Spleen (tissue), 11 donors: ENCODE results near the gene IGSF6. TPM values are rescaled to one million over a fixed set of nuclear protein-coding genes. Genes with fewer than 3 reads are reported as not detected.

Experiments
- DNase-seq: peaks from one replicate; pipeline ENCODE4 v3.0.0-alpha.2; 2020
- H3K27ac ChIP-seq, 8 donors: fragments of 200-600 bp; sonication (generic) in 7 of 8; 1 replicate in 4 of 8; 2 replicates in 4 of 8; pipeline versions ENCODE4 v1.5.0 to v1.8.0; 2016 to 2021; ENCODE audit warnings: inconsistent platforms in 4 of 8, mild to moderate bottlenecking in 4 of 8, moderate library complexity in 1 of 8
- H3K27me3 ChIP-seq, 7 donors: fragments of 200-600 bp; sonication (generic) in 6 of 7; replicated peaks in 1 of 7; 1 replicate in 4 of 7; 2 replicates in 3 of 7; pipeline versions ENCODE4 v1.5.0 to v1.8.0; 2016 to 2021; ENCODE audit warnings: inconsistent platforms in 3 of 7, mild to moderate bottlenecking in 1 of 7
- H3K36me3 ChIP-seq, 6 donors: fragments of 200-600 bp; sonication (generic) in 5 of 6; 1 replicate in 4 of 6; 2 replicates in 2 of 6; pipeline versions ENCODE4 v1.5.0 to v1.8.0; 2016 to 2021; ENCODE audit warnings: inconsistent platforms in 2 of 6
- H3K4me1 ChIP-seq, 6 donors: fragments of 200-600 bp; sonication (generic) in 5 of 6; 1 replicate in 3 of 6; 2 replicates in 3 of 6; pipeline versions ENCODE4 v1.5.0 to v1.8.0; 2016 to 2021; ENCODE audit warnings: inconsistent platforms in 3 of 6
- H3K4me3 ChIP-seq, 8 donors: fragments of 200-600 bp; sonication (generic) in 7 of 8; 1 replicate in 4 of 8; 2 replicates in 4 of 8; pipeline versions ENCODE4 v1.5.0 to v1.8.0; 2016 to 2021; ENCODE audit warnings: inconsistent platforms in 4 of 8, mild to moderate bottlenecking in 4 of 8, moderate library complexity in 2 of 8
- H3K9me3 ChIP-seq, 8 donors: fragments of 200-600 bp; sonication (generic) in 7 of 8; 1 replicate in 4 of 8; 2 replicates in 4 of 8; pipeline versions ENCODE4 v1.5.0 to v1.8.0; 2016 to 2021; ENCODE audit warnings: inconsistent platforms in 4 of 8
- CTCF ChIP-seq, 11 experiments: fragments of 200-600 bp in 7 of 11; fragments of 450-650 bp in 4 of 11; sonication (generic) in 4 of 11; IDR thresholded peaks in 8 of 11; conservative IDR thresholded peaks in 3 of 11; 1 replicate in 7 of 11; 2 replicates in 4 of 11; pipeline versions ENCODE4 v1.4.0 to v1.8.0; 2016 to 2021; ENCODE audit warnings: antibody characterized with exemption in 11 of 11, inconsistent platforms in 4 of 11, mild to moderate bottlenecking in 1 of 11
- POLR2A ChIP-seq, 3 donors: fragments of 450-650 bp; IDR thresholded peaks; one replicate each; pipeline ENCODE4 v1.5.1; 2017; ENCODE audit warnings: antibody characterized with exemption in 3 of 3, mild to moderate bottlenecking in 1 of 3
- POLR2AphosphoS5 ChIP-seq, 3 donors: sonication (generic); formaldehyde crosslinking; IDR thresholded peaks; one replicate each; pipeline ENCODE4 v1.5.1; 2017; ENCODE audit warnings: antibody characterized with exemption in 3 of 3
- WGBS, 5 donors: extraction: QIAGEN DNeasy Blood & Tissue Kit in 3 of 5; methylation state at CpG; one replicate each; pipeline versions ENCODE4 v1.1.5 to v1.1.7; 2013 to 2018; 5-methylcytosine and 5-hydroxymethylcytosine counted together
- intact Hi-C: fragments of 100-400 bp; cut with DNase I; formaldehyde crosslinking; loops from one replicate; pipeline ENCODE4 v1.15.0; 2023; ENCODE audit warnings: low total_unique reads
- polyA plus RNA-seq, 3 donors: library from polyadenylated mRNA; stranded (reverse); fragments of 200-250 nt; gene quantifications; one replicate each; pipeline ENCODE4 v1.2.1, GENCODE V29; 2013
- total RNA-seq, 7 donors: library from RNA; depleted of rRNA in 3 of 7; stranded (reverse); fragments of >200 nt in 3 of 7; fragmentation: NEBNext Ultra II Directional in 4 of 7; extraction: Animal tissue kit (Norgen Biotek cat#: 25700) in 4 of 7; gene quantifications; one replicate each; pipeline versions ENCODE4 v1.1.0 to v1.2.1, GENCODE V29; 2016 to 2021
- donor health status: healthy with polysubstance abuse.
- donor health status: DM: no; HTN: no; CAD: no; lungs with moderate emphysema.
- donor health status: DM: no; HTN: no; CAD: no.
- donor health status: Bipolar disorder and iron deficiency.
- donor health status: healthy.
- donor health status: DM: no; HTN: no; CAD: no.
- donor health status: DM: yes; HTN: yes; CAD: no.

Gene IGSF6
- total and polyA plus RNA-seq, 10 donors, result 15.5 to 134 (median 60.7) TPM

- H3K27me3 ChIP-seq, result no peaks in the 10 kb centered on the region
- H3K4me3 ChIP-seq, result no peak overlapping the region
- H3K4me1 ChIP-seq, result peaks cover 6 to 99% (median 48%) of the 10 kb centered on the region in 6 donors
- H3K9me3 ChIP-seq, result no peaks in the 10 kb centered on the region
- WGBS, 5 donors, result 90 to 96% (median 92%) methylated on average over 5 of the region's 5 CpGs
- no peak for DNase-seq
- no peak for TF ChIP-seq POLR2AphosphoS5 (IDR thresholded peaks at IDR 0.05)
- no peak for TF ChIP-seq POLR2A (IDR thresholded peaks at IDR 0.05)
- TF ChIP-seq CTCF (IDR thresholded peaks at IDR 0.05 in 8 of 11, conservative IDR thresholded peaks at IDR 0.05 in 3 of 11), result no peak
- H3K36me3 ChIP-seq, result peaks cover 0 to 68% (median 14%) of the 10 kb centered on the region in 6 donors
- intact Hi-C loops, result no loop called here
- no peak overlapping the region for H3K27ac ChIP-seq
Observed at GRCh38 chr16:21618281-21618680, 34.1 kb downstream of the IGSF6 start.

- H3K27ac ChIP-seq, result peak overlapping the region in 1 of 8 donors; percentile 28
- H3K4me1 ChIP-seq, result peaks cover 8 to 100% (median 49%) of the 10 kb centered on the region in 6 donors
- H3K27me3 ChIP-seq, result no peaks in the 10 kb centered on the region
- DNase-seq, result no peak
- peaks cover 0 to 75% (median 14%) of the 10 kb centered on the region in 6 donors for H3K36me3 ChIP-seq
- TF ChIP-seq POLR2A (IDR thresholded peaks at IDR 0.05), result no peak
- no peak for TF ChIP-seq POLR2AphosphoS5 (IDR thresholded peaks at IDR 0.05)
- no peak for TF ChIP-seq CTCF (IDR thresholded peaks at IDR 0.05 in 8 of 11, conservative IDR thresholded peaks at IDR 0.05 in 3 of 11)
- no peak overlapping the region for H3K4me3 ChIP-seq
- WGBS, 5 donors, result 70 to 95% (median 90%) methylated on average over 3 of the region's 3 CpGs
- no peaks in the 10 kb centered on the region for H3K9me3 ChIP-seq
- intact Hi-C loops, result no loop called here
Observed at GRCh38 chr16:21617607-21618006, 34.8 kb downstream of the IGSF6 start.

GRCh38 chr16:21614896-21615295 lies 37.5 kb downstream of the IGSF6 start:
- Histone ChIP-seq H3K4me1 (peaks cover 16 to 100% (median 61%) of the 10 kb centered on the region in 6 donors), H3K36me3 (peaks cover 0 to 57% (median 14%) of the 10 kb centered on the region in 6 donors), H3K9me3 (no peaks in the 10 kb centered on the region), H3K4me3 (no peak overlapping the region), H3K27ac (no peak overlapping the region), H3K27me3 (no peaks in the 10 kb centered on the region)
- no peak for TF ChIP-seq POLR2A (IDR thresholded peaks at IDR 0.05)
- TF ChIP-seq POLR2AphosphoS5 (IDR thresholded peaks at IDR 0.05), result no peak
- peak in 1 of 11 experiments; percentile 8 for TF ChIP-seq CTCF (IDR thresholded peaks at IDR 0.05 in 8 of 11, conservative IDR thresholded peaks at IDR 0.05 in 3 of 11)
- no peak for DNase-seq
- intact Hi-C loops, result no loop called here
- 83 to 96% (median 88%) methylated on average over 3 of the region's 3 CpGs for WGBS, 5 donors

GRCh38 chr16:21613781-21614180 lies 38.6 kb downstream of the IGSF6 start:
- intact Hi-C loops, result no loop called here
- WGBS, 5 donors, result 87 to 100% (median 94%) methylated on average over 2 of the region's 2 CpGs

More at GRCh38 chr16:21613781-21614180, 38.6 kb downstream of the IGSF6 start:
- Histone ChIP-seq H3K27me3 (no peaks in the 10 kb centered on the region), H3K4me1 (peaks cover 24 to 100% (median 66%) of the 10 kb centered on the region in 6 donors), H3K27ac (peak overlapping the region in 1 of 8 donors; percentile 82), H3K36me3 (peaks cover 0 to 46% (median 9%) of the 10 kb centered on the region in 6 donors), H3K4me3 (no peak overlapping the region), H3K9me3 (no peaks in the 10 kb centered on the region)
- TF ChIP-seq POLR2A (IDR thresholded peaks at IDR 0.05), result no peak
- TF ChIP-seq CTCF (IDR thresholded peaks at IDR 0.05 in 8 of 11, conservative IDR thresholded peaks at IDR 0.05 in 3 of 11), result no peak
- no peak for TF ChIP-seq POLR2AphosphoS5 (IDR thresholded peaks at IDR 0.05)
- no peak for DNase-seq
